Activated CD8-positive, alpha-beta memory T cell treated with anti-CD3 and anti-CD28 coated beads for 24 hours (primary cell): ENCODE results near the gene THADA.

Experiments
- DNase-seq: peaks from one replicate; pipeline ENCODE4 v3.0.0-alpha.2; 2020

THADA gene

DNA sequence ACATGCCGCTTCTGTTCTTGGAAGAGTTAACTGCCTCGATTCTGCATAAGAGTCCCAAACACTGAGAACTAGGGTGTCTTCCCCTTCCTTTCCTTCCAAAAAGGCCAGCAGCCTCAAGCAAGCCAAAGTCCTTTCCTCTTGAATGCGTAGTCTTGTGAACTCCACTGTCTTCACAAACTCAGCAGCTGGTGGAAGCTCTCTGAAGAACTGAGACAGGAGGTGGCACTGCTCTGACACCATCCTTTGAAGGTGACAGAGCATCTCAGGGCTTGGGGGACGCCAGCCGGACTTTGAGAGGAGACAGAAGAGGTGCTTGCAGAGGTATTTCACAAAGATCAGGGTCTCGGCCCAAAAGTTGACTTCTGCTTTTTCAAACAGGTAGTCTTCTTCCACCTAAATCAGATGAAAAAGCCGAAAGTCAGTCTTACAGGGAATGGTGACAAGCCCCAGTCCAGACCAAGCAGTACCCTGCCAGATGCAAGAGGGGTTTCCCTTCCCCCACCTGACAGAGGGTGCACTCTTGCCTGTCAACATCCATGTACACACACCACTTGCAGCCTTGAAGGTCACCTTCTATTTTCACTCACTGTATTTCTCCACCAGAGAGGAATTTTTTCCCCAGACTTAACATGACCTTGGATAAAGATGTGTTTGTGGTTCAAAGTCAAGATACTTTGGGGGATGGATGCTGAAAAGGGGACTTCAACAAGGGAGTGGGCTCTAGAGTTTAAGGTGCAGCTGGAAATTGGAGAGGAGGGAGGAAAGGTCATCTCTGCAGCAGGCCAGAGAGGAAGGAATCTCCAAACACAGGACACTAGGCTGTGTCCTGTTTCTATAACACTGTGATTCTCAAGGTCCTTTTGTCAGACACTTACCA is 364.6 kb downstream of the THADA start:
- DNase-seq = no peak

DNA sequence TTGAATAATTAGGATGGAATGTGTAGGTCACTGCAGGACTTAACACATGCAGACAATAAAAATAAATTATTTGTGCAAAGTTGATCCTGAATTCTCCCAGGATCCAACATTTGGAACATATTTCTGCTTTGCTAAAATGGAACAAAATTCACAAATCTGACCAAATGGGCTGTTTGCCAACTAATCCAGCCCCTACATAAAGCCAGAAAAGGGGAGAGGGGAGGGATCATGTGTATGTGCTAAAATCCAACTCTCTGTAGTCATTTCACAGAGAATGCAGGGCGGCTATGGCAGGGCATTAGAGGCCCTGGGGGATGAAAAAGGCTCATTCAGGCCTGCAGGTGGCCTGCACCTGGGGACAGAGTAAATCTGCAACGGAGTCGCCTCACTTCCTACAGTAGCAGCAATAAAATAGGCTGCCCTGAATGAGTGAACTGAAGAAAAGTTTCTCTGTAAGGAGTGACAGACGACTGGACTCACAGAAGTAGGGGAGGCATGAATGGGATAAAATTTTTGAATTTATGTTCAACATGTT is 365.4 kb downstream of the THADA start:
- no peak for DNase-seq

DNA sequence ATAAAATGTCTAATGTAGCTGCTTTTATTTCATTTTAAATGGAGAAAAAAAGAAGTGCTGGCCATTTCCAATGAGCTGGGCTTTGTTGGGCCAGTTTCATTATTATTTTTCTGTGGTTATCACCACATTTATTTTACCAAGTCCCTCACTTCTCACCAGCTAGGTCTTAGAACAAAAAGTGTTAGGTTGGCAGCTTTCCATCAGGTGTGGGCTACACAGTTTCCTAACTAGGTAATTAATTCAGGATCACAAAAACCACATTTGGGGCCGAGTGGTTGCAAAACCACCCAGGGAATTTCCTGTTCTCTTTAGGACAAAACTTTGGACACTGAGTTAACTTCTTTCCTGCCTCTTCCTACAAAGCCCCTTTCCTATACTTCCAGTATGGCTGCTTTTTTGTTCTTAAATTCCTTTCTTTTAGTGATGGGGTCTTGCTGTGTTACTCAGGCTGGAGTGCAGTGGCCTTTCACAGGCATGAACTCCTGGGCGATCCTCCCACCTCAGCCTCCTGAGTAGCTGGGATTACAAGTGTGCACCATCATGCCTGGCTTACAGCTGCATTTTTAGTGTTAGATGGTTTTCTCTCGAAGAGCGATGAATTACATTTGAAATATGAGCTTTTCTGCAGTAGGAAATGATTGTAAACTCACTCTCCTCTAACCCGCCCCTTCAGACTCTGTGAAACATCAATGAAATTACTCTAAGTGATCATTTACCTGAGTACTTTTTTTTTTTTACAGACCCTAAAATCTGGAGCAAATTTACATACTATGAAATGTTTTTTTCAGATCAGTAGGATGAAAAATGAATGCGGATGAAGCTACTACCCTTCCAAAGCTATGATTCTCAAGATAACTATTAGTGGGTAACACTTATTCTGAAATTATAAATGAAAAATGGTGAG is 366.8 kb downstream of the THADA start:
- no peak for DNase-seq

DNA sequence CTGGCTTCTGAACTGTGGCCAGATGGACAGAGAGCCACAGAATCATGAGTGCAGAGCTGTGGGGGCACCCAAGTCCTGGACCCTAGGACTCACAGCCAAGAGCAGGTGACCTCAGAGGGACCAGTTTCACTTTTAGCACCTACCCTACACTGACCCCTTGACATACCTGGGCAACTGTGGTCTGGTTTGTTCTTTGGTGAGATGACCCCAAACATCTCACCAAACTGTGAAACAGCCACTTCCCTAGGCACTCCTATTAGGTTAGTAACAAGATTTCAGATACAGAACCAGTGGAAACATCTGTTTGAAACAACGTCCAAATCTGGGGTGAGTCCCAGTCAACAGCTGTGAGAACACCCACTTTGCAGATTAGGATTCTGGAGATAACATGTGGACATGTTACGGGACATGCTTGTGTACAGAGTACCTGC is 367.5 kb downstream of the THADA start:
- DNase-seq = no peak

DNA sequence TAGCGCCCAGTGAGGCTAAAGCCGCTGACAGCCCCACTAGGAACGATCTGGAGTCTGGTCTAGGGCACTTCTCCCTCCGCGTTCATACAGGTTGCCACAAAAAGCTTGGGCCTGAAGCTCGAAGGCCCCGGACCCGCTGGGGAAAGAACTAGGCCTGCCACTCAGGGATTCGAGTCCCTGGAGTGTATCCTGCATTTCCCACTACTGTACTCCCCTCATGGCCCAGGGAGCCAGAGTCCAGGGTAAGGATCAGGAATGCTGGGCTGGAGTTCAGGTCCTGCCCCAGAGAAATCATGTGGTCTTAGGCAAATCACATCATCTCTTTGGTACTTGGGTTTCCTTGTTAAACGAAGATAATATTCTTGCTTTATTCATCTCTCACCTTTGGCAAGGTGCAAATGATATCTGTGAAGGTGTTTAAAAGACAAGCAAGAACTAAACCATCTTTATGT is 368.0 kb downstream of the THADA start:
- DNase-seq = no peak

DNA sequence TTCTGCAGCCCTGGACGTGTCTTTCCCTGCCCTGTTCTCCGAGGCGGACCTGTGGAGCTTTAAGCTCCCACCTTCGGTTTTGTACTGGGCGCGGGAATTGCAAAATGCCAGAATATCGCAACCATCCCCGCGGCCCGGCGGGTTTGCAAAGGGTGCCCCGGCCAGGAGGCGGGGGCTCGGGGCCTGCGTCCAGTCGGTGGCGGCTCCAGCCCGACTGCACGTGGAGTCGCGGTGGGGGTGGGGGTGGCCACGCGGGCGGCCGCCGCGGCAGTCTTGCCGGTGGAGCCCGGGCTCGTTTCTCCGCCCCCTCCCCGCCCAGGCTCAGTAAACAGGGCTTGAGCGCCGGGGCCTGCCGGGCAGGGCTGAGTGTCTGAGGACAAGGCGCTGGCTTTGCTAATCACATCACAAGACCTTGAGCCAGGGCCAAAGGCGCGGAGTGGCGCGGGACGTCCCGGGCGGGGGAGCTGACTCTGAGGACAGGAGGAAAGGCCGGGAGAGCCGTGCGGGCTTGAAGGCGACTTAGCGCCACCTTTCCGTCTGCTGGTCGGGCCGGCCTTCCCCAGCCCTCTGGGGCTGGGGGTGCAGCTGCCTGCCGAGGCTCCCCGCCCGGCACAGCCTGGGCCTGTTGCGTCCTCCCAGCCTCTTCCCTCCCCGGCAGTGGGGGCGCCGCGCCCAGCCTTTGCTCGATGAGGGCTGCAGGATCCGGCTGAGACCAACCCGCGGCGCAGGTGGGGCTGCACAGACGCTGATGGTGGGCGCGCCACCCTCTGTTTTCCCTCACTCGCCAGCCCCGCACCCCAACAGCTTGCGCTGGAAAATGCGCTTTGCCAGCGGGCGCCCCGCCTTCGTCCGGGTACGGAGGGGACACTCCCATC is 368.6 kb downstream of the THADA start:
- DNase-seq = peak; percentile 90

DNA sequence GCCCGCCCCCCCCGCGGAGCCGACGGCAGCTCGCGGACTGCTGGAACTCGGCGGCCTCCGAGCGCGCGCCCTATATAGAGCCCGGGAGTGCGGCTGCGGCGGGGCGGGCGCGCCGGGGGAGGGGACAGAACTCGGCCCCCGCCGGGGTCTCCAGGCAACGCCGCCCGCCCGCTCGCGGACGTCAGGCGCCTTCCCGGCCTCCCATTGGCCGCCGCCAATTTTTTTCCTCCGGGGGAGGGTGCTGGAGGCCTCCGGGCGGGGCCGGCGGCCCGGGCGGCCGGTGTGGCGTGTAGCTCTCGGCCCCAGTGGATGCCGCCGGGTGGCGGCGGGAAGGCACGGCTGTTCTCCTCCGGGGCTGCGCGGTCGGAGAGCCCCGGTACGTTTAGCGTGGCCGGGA is 369.3 kb downstream of the THADA start, which contains the start of gene ZFP36L2:
ZFP36L2 (minus strand) TSS at position 49 of the 397 bp plus-strand sequence. CDS start 291 bp downstream, outside the sequence.
- peak; percentile 97 for DNase-seq

DNA sequence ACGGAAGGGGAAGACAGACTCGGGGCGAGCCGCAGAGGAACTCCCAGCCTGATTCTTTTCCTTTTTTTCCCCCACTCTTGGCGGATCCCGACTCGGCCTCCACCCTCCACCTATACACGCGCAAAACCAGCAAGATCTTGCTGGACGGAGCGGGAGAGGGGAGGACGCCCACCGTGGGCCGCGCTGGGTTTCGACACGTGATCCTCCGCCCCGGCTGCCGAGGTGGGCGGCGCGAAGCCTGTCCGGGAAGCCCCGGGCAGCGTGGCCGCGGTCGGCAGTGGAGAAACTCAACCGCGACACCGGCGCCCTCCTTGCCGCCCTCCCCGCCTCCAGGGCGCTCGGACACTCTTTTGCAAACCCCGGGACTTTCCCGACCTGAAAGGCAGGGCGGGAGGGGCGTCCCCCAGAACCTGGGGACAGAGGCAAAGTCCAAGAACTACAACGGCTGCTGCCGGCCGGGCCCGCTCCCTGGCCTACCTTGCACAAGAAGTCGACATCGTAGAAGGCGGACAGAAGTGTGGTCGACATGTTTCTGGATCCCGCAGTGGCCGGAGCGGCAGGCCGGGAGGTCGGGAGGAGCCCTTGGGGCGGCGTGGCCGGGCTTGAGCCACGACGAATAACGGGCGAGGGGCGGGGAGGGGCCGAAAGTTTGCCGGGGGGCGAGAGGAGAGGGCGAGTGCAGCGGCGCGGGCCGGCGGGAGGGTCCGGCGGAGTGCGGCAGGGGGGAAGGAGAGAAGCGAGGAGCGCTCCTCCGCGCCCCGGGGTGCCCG is 369.9 kb downstream of the THADA start:
- DNase-seq = peak; percentile 91

DNA sequence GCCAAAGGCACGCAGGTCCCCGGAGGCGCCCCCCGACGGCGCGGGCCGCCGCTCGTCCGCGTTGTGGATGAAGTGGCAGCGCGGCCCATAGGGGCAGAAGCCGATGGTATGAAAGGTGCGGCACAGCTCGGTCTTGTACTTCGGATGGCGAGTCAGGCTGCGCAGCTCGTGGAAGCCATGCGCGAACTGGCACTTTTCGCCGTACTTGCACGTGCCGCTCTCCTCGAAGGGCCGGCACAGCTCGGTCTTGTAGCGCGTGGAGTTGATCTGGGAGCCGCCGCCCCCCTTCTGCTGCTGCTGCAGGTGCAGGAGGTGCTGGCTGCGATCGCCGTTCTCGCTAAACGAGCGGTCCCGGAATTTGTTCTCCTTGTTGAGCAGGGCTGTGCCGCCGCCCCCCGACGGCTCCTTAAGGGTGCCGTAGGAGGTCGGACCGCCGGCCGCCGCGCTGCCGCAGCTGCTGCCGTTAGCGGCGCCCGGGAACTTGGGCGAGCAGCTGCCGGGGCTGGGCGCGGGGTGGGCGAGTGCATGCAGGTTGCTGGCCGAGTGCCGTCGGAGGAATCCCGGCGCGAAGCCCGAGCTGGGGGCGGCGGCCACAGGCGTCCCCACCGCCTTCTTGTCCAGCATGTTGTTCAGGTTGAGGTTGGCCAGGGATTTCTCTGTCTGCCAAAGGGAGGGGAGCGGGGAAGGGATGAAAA is 370.6 kb downstream of the THADA start:
- peak; percentile 87 for DNase-seq

DNA sequence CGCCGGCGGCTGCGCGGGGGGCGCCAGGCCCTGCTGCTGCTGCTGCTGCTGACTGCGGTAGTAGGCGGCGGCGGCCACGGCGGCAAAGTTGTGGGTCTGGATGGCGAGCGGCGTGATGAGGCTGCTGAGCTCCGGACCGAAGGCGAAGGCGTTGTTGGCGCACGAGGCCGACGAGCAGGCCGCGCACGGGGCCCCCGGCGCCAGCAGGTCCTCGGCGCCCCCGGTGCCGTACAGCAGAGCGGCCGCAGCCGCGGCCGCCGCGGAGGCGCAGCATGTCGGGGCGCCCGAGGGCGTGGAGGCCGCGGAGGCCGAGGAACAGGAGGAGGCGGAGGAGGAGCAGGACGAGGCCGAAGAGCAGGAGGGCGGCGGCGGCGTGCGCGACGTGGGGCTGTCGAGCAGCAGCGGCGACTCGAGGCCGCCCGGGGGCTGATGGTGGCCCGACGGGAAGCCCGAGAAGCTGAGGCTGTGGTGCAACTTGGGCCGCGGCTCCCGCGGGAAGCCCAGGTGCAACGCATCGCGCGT is 371.2 kb downstream of the THADA start:
- no peak for DNase-seq

DNA sequence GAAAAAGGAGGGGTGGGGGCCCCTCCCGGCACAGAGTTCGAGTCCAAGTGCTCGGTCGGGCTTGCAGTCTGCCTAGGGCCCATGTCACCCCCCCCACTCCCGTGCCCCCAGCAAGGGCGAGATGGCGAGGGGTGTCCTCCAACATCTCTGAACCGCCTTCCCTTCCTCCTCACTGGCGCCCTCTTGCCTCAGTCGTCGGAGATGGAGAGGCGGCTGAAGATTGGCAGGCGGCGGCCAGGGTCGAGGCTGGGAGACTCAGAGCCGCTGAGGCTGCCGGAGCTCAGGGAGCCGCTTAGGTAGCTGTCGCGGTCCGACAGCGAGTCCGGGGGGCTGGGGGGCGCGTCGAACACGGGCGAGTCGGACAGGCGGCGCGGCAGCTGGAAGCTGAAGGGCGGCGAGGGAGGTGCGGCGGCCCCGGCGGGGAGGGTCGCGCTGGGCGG is 371.7 kb downstream of the THADA start:
- DNase-seq = peak; percentile 88

DNA sequence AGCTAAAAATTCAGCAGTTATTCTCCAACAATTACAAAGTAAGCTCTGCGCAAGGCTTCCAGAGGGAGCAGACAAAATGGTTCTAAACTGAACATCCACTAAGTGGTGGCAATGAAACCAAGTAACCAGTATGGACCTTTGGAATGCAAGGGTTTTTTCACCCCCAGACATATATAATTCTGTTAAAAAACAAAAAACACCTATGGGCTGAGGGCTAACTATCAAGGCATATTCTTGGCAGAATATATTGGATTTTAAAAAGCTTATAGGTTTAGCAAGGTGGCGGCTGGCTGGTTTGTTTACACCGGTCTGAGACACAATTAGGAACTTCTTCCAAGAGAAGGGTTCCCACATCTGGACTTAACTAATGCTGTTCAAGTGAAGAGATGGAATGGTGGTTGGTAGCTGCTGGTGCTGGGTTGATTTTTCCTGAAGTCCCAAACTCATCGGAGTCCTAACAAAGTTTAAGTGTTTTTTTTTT is 372.3 kb downstream of the THADA start:
- no peak for DNase-seq

DNA sequence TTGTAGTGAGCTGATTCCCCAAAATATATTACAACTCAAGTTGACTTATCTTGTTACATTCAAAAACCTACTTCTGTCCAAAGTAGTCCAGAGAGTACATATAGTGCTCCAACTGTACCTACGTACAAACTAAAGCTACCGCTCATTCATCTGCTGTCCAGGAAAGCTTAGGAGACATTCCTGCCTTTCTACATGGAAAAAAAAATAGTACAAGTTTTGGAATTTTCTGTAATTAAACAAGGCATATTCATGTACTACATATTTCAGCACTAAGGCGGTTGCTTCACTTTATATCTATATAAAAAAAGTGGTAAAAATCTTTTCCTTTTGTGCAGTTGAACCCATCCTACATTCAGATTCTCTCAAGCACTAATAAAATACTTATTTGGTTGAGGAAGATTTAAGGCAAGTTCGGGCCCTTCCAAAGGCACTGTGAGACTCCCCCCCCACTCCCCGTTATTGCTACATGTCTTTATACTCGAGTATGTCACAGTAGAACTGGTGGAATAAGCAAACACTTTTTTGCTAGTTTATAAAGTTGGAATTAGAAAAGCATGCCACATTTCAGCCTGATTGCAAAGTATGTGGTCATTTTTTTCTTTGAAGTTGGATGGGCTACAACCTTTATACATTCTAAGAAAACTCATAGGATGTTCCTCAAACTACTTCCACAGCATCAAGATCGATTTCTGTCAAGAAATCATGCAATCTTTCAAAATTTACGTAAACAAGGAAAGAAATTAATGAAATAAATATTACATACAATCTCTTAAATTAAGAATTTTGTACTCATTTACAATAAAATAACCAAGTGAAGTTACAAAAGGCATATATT is 373.1 kb downstream of the THADA start:
- no peak for DNase-seq

DNA sequence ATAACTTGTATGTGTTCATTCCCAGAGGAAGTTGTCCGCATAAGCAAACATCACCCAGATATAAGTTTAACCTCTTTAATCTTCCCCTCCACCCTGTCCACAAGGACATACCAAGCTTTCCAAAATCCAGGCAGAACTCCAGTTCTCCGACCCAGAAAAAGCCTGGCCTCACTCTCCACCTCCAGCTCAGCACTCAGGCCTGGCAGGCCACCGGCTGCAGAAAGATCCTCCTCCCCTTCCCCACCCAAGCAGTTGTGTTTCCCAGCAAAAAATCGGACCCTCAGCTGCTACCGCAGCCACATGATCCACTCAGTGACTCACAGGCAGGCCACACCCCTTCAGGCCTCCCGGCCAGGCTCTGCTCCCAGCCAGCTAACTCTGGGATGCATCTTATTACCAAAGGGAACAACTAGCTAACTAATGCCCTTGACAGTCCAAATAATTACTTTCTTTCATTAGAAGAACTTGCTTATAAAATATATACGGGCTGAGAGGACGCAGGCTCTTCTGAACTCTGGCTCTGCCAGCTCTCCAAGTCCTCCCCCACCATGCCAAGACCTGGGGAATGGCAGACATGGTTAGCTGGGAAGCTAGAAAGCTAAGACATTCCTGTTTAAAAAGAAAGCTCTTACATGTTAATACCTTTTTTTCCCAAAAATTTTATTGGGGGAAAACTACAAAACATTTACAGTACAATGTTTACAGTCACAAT is 373.9 kb downstream of the THADA start:
- DNase-seq = peak; percentile 83

DNA sequence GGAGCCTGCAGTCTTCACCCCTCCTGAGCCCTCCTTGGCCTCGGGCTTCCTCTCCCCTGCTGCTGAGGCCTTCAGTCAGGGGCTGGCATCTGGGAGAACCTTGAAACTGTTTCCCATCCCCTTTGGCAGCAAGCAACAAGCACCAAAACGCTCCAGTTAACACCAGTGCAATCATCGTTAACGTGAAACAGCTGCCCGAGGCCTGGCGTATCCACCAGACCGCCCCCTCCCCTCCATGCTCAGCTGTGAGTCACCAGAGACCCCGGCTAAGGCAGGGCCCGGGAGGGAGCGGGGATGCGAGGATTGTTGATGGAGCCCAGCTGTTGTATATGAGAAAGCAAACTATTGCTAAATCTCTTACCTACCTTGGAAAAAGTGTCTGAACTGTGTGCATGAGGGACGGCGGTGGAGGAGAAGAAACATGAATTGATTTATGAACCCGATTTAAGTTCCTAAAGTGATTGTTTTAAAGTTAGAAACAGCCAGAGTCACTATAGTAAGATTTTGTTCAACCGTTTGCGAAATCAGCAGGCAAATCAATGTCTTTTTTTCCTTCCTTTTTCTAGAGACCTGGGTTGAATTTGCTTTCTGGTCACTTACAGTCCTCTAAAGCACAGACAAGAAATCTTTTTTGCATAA is 374.6 kb downstream of the THADA start:
- DNase-seq = no peak

DNA sequence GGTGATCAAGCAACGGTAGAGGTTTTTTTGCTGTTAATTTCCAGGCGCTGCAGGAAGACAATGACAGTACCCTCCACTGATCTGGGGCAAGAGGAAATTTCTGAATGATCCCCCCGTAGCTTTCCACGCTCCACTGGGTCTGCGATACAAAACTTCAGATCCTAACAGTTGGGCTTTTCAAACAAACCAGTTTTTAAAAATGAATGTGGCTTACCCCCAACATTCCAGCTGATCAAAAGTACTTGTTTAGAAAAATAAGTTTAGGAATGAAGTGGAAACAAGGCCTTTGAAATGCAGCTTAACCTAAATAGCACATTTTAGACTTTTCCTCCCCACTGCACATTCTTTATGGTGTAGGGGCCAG is 375.1 kb downstream of the THADA start:
- DNase-seq = no peak

DNA sequence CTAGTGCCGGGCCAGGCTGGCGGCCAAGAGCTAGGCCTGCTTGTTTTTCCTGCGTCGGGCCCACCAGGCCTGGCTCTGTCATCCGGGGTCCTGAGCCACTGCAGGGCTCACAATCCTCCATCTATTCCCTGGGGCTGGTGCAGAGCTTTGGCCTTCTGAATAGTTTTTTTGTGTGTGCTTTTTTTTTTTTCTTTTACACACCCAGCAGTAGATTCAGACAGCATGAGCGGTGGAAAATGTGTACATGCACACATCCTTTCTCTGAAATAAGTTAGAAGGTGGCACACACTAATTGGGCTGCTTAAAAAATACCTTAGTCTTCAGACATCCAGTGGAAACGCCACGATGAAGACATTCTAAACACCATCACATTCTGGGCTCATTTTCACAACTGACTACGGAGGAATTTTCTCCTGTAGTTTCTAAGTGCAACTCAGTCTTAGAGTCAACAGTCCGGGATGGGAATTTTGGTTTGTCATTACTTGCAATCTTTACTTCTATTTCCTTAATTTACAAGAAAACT is 375.5 kb downstream of the THADA start:
- DNase-seq = no peak
